HepG2 (cell line): ENCODE results near the gene GSPT1. TPM values are rescaled to one million over a fixed set of nuclear protein-coding genes. Genes with fewer than 3 reads are reported as not detected.

Source experiments
- ATF2 ChIP-seq: sonication (generic); formaldehyde crosslinking; IDR thresholded peaks from 2 replicates; pipeline ENCODE4 v1.4.0; 2020; ENCODE audit warnings: missing genetic modification reagents
- ATF6 ChIP-seq: sonication (generic); formaldehyde crosslinking; conservative IDR thresholded peaks from 2 replicates; pipeline ENCODE4 v1.4.0; 2020; ENCODE audit warnings: missing genetic modification reagents
- HCFC1 ChIP-seq: fragments of 150-350 bp; IDR thresholded peaks from 2 replicates; pipeline ENCODE4 v1.6.1; 2014; ENCODE audit warnings: low read depth, low read length
- HMGXB4 ChIP-seq, 2 experiments: sonication (generic) in 1 of 2; formaldehyde crosslinking in 1 of 2; IDR thresholded peaks; 2 replicates each; pipeline versions ENCODE4 v1.4.0 to v1.6.1; 2018 to 2020; ENCODE audit warnings: missing genetic modification reagents in 2 of 2, borderline replicate concordance in 1 of 2, low read depth in 1 of 2, mild to moderate bottlenecking in 1 of 2, missing biosample characterization in 1 of 2
- MIER2 ChIP-seq: IDR thresholded peaks from 2 replicates; pipeline ENCODE4 v1.6.1; 2016; ENCODE audit warnings: missing biosample characterization, missing genetic modification reagents
- NFYC ChIP-seq: IDR thresholded peaks from 2 replicates; pipeline ENCODE4 v1.6.1; 2016; ENCODE audit warnings: missing genetic modification reagents, missing compliant biosample characterization
- PAX8 ChIP-seq: sonication (generic); formaldehyde crosslinking; IDR thresholded peaks from 2 replicates; pipeline ENCODE4 v1.8.0; 2022; ENCODE audit warnings: mild to moderate bottlenecking, missing genetic modification reagents, borderline replicate concordance
- PCBP1 ChIP-seq: fragments of 200-400 bp; formaldehyde crosslinking; IDR thresholded peaks from 2 replicates; pipeline ENCODE4 v1.6.1; 2017; ENCODE audit warnings: mild to moderate bottlenecking, low read depth, low read length, borderline replicate concordance
- RAD21 ChIP-seq: fragments of 450-650 bp; formaldehyde crosslinking; IDR thresholded peaks from 2 replicates; pipeline ENCODE4 v1.5.0; 2020; ENCODE audit warnings: mild to moderate bottlenecking
- RBAK ChIP-seq: sonication (generic); formaldehyde crosslinking; IDR thresholded peaks from 2 replicates; pipeline ENCODE4 v1.5.1; 2020; ENCODE audit warnings: mild to moderate bottlenecking, missing genetic modification reagents
- RFX3 ChIP-seq: IDR thresholded peaks from 2 replicates; pipeline ENCODE4 v1.6.1; 2016; ENCODE audit warnings: missing biosample characterization, missing genetic modification reagents
- SYNCRIP ChIP-seq: fragments of 200-400 bp; formaldehyde crosslinking; IDR thresholded peaks from 2 replicates; pipeline ENCODE4 v1.6.1; 2018; ENCODE audit warnings: mild to moderate bottlenecking, low read depth, low read length; ENCODE audit not compliant: insufficient read depth
- ZNF646 ChIP-seq: sonication (generic); formaldehyde crosslinking; IDR thresholded peaks from 2 replicates; pipeline ENCODE4 v1.9.0; 2021; ENCODE audit warnings: mild to moderate bottlenecking, missing genetic modification reagents
- ZNF703 ChIP-seq: sonication (generic); formaldehyde crosslinking; IDR thresholded peaks from 2 replicates; pipeline ENCODE4 v1.5.1; 2020; ENCODE audit warnings: missing genetic modification reagents, mild to moderate bottlenecking, moderate library complexity, borderline replicate concordance
- ZNF747 ChIP-seq: sonication (generic); formaldehyde crosslinking; IDR thresholded peaks from 2 replicates; pipeline ENCODE4 v1.8.1; 2023; ENCODE audit warnings: missing genetic modification reagents, mild to moderate bottlenecking, borderline replicate concordance
- ZNF781 ChIP-seq: sonication (generic); formaldehyde crosslinking; IDR thresholded peaks from 2 replicates; pipeline ENCODE4 v1.5.1; 2020; ENCODE audit warnings: borderline replicate concordance, mild to moderate bottlenecking, missing genetic modification reagents; ENCODE audit errors: not compliant biosample characterization
- polyA plus RNA-seq, 8 experiments: library from polyadenylated mRNA; depleted of rRNA in 3 of 8; stranded (reverse) in 7 of 8; unstranded in 1 of 8; fragments of >200 nt; fragmentation: Illumina TruSeq in 4 of 8; extraction: Trizol in 4 of 8; gene quantifications; 2 replicates each; pipeline versions ENCODE4 v1.2.1 to v1.2.3, GENCODE V29; 2011 to 2016; ENCODE audit warnings: low read depth in 4 of 8, missing spikeins in 1 of 8, mixed read lengths in 1 of 8; ENCODE audit not compliant: insufficient read depth in 1 of 8
- total RNA-seq, 5 experiments: library from RNA; depleted of rRNA; stranded (reverse); fragments of >200 nt; fragmentation: Illumina TruSeq; extraction: Trizol; gene quantifications; 2 replicates each; pipeline ENCODE4 v1.2.3, GENCODE V29; 2016; ENCODE audit warnings: low read depth in 1 of 5

Gene GSPT1
- total and polyA plus RNA-seq, 2 of the 13 experiments (the other 11 are each of a cell fraction or from before 2014, with no cell fraction given), result 120 to 316 TPM

GRCh38 chr16:11851294-11852091 is 64.3 kb downstream of the GSPT1 start, which contains the start of gene RSL1D1 (continued):
- TF ChIP-seq ATF2 (CRISPR knock-in tag) (peak; percentile 53; the same call in 1 of the 2 replicates), ZNF646 (no peak), HMGXB4 (CRISPR knock-in tag; IDR thresholded peaks at IDR 0.05; ENCODE audit: borderline replicate concordance in 1 of 2, low read depth in 1 of 2) (peak; percentile 92 to 93; a peak in 3 of 4 replicates), RBAK (CRISPR knock-in tag) (no peak), PCBP1 (no peak; the same call in 1 of the 2 replicates), RFX3 (CRISPR knock-in tag) (no peak; the same call in 1 of the 2 replicates), SYNCRIP (no peak), ZNF703 (CRISPR knock-in tag) (peak; percentile 54; the same call in 1 of the 2 replicates), ZNF781 (peak; percentile 81), PAX8 (CRISPR knock-in tag) (peak; percentile 93; the same call in 1 of the 2 replicates), ZNF747 (CRISPR knock-in tag) (peak; percentile 89), NFYC (CRISPR knock-in tag) (peak; percentile 44), RAD21 (peak; percentile 7; the same call in 1 of the 2 replicates), HCFC1 (peak; percentile 70), MIER2 (CRISPR knock-in tag) (peak; percentile 70), ATF6 (peak; percentile 26; the same call in 1 of the 2 replicates)
